T-helper 9 cell (primary cell): ENCODE results near the gene MARF1.
A peak's percentile ranks its signal among the peaks of the same experiment; 100 is the strongest.
"Not testable (repeated sequence)": the region's sequence is repeated elsewhere in the genome, so short reads cannot be mapped to it uniquely, and the experiment has no call there.

ENCODE experiments used
- DNase-seq: peaks from one replicate; pipeline ENCODE4 v3.0.0-alpha.2; 2020

The MARF1 gene

GRCh38 chr16:15653227-15653626 lies 10.3 kb upstream of the MARF1 start:
- no peak for DNase-seq

DNA sequence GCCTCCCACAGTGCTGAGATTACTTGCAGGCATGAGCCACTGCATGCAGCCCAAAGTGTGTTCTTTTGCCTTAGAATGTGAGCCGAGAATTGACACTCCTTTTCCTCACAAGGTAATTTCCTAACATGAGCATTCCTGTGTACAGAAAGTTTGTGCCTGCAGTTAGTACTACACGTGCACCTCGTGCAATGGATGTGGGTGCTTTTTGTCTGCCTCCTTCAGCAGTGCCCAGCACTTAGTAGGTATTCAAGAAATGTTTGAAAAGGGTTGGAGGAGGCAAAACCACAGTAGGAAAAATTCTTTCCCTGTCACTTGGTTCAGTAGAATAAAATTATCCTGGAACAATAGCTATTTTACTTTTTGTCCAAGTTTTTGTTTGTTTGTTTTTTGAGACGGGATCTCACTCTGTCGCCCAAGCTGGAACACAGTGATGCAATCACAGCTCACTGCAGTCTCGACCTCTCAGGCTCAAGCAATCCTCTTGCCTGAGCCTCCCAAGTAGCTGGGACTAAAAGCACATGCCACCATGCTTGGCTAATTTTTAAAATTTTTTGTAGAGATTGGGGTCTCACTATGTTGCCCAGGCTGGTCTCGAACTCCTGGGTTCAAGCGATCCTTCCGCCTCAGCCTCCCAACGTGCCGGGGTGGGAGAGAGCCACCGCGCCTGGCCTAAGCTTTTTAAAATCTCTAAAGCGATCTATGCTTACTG lies 9.5 kb upstream of the MARF1 start:
- DNase-seq: no peak

- peak; percentile 39 for DNase-seq
Observed at GRCh38 chr16:15650698-15651171, 7.8 kb upstream of the MARF1 start.

GRCh38 chr16:15650019-15650697 lies 7.2 kb upstream of the MARF1 start, which contains the start of gene NDE1:
Gene NDE1, plus strand, starts transcription at chr16:15650245. Its CDS starts 14,534 bp downstream, at chr16:15664779.
- DNase-seq: peak; percentile 91

GRCh38 chr16:15649727-15650018 lies 6.7 kb upstream of the MARF1 start:
- no peak for DNase-seq

GRCh38 chr16:15649311-15649710 lies 6.4 kb upstream of the MARF1 start:
- DNase-seq: not testable (repeated sequence)

DNA sequence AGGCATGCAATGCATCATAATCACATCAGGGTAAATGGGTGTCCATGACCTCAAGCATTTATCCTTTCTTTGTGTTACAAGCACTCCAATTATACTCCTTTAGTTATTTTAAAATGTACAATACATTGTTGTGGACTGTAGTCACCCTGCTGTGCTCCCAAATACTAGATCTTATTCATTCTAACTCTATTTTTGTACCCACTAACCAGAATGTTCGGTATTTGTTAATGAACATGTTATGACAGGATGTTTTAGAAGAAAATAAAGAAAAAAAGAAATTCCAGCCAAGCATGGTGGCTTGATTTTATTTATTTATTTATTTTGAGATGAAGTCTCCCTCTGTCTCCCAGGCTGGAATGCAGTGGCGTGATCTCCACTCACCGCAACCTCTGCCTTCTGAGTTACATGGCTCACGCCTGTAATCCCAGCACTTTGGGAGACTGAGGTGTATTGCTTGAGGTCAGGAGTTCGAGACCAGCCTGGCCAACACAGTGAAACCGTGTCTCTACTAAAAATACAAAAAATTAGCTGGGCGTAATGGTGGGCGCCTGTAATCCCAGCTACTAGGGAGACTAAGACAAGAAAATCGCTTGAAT lies 5.3 kb upstream of the MARF1 start:
- DNase-seq: no peak

DNA sequence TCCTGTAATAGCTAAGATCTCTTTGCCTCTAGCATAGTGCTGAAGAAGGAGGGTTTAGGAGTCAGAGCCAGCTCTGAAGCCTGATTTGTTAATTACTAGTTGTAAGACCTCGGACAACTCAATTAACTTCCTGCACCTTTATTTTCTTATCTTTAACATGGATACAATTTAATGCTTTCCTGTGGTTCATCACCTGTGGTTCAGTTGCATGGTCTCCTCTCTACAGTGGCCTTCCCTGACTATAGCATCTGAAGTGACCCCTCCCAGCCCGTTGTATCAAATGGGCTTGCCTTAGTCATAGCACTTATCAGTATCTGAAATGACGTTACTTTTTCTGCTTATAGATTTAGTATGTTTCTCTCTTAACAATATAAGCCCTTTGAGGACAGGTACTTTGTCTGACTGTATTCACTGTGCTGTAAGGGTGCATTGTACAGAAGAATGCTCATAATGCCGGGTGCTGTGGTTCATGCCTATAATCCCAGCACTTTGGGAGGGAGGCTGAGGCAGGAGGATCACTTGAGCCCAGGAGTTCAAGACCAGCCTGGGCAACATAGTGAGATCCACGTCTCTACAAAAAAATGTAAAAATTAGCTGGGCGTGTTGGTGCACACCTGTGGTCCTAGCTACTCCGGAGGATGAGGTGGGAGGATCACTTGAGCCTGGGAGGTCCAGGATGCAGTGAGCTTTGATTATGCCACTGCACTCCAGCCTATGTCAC lies 4.5 kb upstream of the MARF1 start:
- DNase-seq: no peak

DNA sequence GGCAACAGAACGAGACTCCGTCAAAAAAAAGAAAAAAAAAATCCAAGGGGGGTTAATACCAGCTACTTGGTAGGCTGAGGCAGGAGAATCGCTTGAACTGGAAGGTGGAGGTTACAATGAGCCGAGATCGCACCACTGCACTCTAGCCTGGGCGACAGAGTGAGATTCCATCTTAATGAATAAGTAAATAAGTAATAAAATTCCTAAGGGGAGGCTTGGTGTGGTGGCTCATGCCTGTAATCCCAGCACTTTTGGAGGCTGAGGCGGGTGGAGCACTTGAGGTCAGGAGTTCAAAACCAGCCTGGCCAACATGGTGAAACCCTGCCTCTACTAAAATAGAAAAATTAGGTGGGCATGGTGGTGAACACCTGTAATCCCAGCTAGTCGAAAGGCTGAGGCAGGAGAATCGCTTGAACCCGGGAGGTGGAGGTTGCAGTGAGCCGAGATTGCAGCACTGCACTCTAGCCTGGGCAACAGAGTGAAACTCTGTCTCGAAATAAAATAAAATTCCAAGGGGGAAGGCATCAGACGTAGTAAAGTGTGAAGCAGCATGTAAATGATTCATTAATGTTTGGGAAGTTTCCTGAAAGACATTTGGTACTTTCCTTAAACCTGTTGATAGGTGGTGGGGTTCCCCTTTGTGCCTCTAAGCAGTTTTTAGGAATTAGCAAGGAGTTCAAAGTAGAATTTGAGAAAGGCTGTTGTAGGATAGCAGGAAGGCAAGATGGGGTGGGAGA lies 3.8 kb upstream of the MARF1 start:
- not testable (repeated sequence) for DNase-seq

DNA sequence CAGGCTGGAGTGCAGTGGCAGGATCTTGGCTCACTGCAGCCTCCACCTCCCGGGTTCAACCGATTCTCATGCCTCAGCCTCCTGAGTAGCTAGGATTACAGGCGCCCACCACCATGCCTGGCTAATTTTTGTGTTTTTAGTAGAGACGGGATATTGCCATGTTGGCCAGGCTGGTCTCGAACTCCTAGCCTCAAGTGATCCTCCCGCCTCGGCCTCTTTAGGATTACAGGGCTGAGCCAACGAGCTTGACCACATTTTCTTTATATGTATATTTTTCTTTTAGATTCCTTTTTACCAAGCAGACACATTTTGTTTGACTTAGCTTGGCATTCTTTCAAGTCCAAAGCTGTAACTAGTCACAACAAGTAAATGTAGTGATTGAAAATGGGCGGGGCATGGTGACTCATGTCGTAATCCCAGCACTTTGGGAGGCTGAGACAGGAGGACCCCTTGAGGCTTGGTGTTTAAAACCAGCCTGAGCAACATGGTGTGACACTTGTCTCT lies 2.1 kb upstream of the MARF1 start:
- DNase-seq: not testable (repeated sequence)

DNA sequence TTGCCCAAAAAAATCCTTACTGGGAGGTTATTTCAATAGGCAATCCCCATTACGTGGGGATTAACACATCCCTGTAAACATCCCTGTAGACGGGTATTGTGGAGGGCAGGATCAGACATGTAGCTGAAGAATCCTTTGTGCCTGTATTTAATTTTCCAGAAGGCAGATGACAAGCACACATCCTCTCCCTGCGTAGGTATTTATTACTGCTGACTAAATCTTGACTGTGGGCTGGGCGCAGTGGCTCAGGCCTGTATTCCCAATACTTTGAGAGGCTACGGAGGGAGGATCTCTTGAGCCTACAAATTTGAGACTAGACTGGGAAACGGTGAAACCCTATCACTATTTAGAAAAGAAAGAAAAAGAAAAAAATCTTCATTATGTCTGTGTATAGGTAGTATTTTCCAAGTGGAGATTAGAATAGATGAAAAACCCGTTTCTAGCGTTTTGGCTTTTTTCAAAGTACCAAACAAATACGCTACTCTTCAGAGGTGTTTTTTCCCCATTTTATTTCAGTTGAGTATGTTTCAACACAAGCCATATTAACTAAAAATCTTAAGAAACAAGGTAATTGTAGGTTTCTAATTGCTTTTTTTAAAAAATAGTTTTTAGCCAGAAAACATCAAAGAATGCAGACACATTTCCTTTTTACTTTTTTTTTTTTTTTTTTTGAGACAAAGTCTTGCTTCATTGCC lies 1.5 kb upstream of the MARF1 start:
- DNase-seq: no peak

DNA sequence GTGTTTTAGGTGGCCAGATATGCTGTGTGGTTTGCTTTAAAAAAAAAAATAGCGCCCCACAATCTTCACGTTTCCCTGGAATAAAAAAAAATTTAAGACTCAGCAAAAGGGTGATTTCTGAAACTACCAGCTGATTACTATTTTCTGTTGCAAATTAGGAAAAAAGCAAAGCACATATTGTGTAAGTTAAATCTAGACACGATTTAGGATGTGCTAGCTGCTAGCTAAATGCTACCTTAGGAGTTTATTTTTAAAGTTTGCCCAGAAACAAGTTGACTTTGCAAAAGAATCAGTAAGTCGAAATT lies 944 bp upstream of the MARF1 start:
- DNase-seq: no peak

DNA sequence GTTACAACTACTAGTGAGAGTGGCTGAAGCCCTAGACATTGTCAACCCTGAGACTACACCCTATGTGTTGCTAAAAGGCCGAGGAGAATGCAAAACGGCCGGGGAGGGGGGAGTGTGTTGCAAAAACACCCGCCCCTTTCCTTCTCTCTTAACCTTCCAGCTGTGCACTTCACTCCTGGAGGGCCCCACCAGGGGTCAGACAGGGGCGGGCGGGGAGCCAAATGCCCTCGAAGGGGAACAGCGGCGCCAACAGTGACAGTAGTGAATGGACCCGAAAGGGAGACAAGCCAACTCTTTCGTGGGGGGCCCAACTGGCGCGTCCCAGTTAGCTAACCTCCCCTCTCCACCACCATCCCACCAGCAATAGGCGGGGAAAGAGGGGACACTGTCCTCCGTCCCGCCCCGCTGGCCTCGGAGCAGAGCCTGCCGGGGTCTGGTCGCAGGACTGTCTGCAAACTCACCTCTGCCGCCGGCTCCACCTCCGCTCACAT lies 352 bp downstream of the MARF1 start:
- peak; percentile 73 for DNase-seq

- DNase-seq: no peak
Observed at GRCh38 chr16:15641753-15642556, 999 bp downstream of the MARF1 start.

DNA sequence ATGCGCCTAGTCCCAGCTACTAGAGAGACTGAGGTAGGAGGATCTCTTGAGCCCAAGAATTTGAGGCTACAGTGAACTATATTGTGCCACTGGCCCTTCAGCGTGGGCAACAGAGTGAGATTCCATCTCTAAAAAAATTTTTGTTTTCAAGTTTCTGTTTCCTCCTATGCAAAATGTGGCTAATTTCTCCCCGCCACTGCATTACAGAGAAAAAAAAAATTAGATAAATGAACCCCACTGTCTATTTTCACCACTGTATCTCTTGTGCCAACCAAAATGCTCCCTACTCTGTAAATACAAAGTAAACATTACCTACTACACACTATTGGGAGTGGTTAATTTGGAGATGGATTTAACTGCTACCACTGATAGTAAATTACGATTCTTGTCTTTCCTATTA lies 2.0 kb downstream of the MARF1 start:
- DNase-seq: no peak

GRCh38 chr16:15639061-15639568 lies 3.8 kb downstream of the MARF1 start:
- DNase-seq: no peak

DNA sequence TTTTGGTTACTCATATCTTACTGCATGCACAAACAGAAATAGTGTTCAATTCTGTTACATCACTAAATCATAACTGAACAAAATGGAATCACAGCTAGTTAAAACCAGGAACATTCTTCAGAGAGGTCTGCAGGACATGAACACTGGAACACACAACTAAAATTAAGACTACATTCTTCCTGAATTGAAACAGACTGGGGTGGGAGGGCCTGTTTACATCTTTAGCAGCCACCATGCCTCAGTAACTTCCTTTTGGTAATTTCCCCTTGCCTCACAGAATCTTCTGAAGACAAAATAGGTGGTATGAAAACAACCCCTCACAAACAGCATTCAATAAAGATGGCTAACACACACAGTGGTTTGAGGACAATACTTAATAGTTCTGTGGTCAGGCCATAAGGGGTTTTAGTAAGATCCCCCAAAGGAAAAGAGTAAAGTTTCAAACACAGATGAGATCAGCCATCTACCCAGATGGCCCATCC lies 6.5 kb downstream of the MARF1 start:
- no peak for DNase-seq

DNA sequence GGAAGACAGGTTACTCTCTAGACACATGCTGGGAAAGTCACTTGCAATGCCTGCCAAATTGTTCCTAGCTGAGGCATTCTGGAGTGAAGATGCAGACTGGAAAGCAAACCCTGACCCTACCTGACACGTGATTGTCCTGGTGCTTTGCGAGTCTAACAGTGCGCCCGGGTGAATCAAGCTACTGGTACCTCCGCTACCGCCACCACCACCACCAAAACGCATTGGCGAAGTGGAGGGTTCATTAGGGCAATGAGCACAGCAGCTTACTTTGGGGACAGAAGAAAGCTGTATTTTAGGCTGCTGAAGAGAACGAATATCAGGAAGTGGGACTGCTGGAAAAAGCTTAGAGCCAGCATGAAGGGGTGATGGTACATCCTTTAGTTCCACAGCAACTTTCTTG lies 7.0 kb downstream of the MARF1 start:
- DNase-seq: no peak

DNA sequence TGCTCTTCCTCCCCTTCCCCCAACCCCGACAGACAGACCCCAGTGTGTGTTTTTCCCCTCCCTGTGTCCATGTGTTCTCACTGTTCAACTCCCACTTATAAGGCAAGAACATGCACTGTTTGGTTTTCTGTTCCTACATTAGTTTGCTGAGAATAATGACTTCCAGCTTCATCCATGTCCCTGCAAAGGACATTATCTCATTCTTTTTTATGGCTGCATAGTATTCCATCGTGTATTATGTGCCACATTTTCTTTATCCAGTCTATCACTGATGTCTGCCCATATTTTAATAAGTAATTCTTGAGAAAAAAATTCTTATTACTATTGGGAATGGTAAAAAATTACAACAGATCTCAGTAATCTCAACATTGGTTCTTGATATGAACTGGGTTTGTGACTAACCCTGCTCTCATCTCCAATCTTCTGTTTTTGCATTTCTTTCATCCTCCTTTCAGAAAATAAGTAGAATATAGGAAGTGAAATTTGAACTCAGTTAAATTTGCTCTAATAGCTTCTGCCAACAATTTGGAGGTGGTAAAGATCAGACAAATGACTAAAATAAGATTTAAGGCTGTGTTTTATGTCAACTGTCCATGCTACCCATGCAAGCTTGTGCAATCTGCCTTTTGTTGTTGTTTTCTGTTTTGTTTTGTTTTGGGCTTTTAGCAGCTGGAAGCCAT lies 11.1 kb downstream of the MARF1 start:
- DNase-seq: no peak

DNA sequence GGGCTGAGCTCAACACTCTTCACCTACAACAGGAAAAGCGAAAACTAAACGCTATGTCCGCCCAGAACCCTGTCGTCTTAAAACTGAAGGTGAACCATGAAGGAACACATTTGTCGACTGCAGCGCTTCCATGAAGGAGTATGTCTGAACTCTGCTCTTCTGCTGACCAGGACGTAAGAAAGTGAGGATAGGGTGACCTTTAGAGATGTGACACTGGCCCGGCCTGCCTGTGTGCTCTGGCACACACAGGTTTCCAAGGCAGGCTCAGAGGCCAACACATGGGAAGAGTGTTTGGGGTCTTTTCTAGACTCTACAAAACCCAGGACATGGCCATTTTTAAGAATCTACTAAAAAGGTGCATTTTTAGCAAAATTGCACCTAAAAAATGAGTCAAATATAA lies 21.1 kb downstream of the MARF1 start:
- DNase-seq: no peak
